ENCODE results near the gene WASF2. TPM values are rescaled to one million over a fixed set of nuclear protein-coding genes. Genes with fewer than 3 reads are reported as not detected.

The WASF2 gene
- total RNA-seq, 2 experiments from 2014 or later: 119 to 121 TPM

DNA sequence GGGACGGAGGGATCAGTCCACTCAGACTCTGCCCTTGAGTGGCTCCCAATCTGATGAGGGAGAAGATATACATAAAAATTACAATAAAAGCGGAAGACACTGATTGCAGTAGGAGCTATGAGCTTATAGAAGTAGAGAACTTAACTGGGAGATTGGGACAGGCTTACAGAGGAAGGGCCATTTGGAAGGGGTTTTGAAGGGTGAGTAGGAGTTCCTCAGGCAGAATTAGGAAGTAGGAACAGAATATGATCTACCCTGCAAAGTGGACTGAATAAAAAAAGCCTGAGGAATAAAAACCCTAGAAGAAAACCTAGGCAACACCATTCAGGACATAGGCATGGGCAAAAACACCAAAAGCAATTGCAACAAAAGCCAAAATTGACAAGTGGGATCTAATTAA lies 9.2 kb upstream of the WASF2 start:
- intact Hi-C loops (cut with DNase I, micrococcal nuclease): no loop called here
- H3K36me3 Mint-ChIP-seq (ENCODE audit: low read depth): no peaks in the 10 kb centered on the region

DNA sequence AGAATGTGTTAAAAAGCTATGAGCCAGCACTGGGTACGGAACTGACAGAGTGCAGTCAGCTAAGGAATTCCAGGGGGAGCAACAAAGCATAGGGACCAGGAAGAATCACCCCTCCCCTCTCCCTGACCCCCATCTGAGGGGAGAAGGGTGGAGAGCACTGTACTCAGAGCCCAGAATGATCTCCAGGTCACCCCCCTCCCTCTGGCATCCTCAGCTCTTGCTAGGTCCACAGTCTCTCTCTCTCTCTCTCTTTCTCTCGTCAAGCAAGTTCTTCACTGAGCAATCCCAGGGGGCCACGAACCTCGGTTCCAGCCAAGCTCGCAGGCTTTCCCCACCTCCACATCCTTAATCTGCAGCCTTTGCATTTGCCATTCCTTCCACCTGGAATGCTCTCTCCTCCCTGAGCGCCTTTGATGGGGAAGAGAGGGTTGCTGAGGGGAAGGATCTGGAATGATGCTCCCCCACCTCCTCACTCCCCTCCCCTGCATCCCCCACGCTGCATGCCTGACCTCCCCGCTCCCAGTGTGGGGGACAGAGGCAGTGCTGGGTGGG lies 6.7 kb upstream of the WASF2 start:
- intact Hi-C loops (cut with DNase I, micrococcal nuclease): no loop called here
- ChIA-PET POLR2A (no interaction called here), CTCF (interaction anchor here (0.7 kb wide), 1 partner anchor 26 kb away, joined by 3 read pairs; no protein-coding TSS in a partner anchor)
- no peak overlapping the region for H3K27ac ChIP-seq (ENCODE audit: low read depth in 1 of 2, low read length in 2 of 2)
- H3K4me3 ChIP-seq (ENCODE audit: low read length): no peak overlapping the region
- H3K4me1 ChIP-seq (ENCODE audit: insufficient read depth, low read length): no peaks in the 10 kb centered on the region
- H3K27me3 ChIP-seq (ENCODE audit: control insufficient read depth in 1 of 2, insufficient read depth in 2 of 2, low read length in 2 of 2): no peaks in the 10 kb centered on the region
- DNase-seq (no peak), ATAC-seq (ENCODE audit: poor library complexity) (no peak)
- Mint-ChIP-seq H3K4me3 (no peak overlapping the region), H3K27me3 (no peaks in the 10 kb centered on the region), H3K27ac (no peak overlapping the region), H3K9me3 (no peaks in the 10 kb centered on the region), H3K36me3 (ENCODE audit: low read depth) (no peaks in the 10 kb centered on the region), H3K4me1 (ENCODE audit: low read depth) (no peaks in the 10 kb centered on the region)
- H3K9me3 ChIP-seq (ENCODE audit: control insufficient read depth in 1 of 2, insufficient read depth in 1 of 2, low read length in 2 of 2): no peaks in the 10 kb centered on the region
- H3K36me3 ChIP-seq (ENCODE audit: insufficient read depth, low read length): no peaks in the 10 kb centered on the region
- TF ChIP-seq, protein P1, sequence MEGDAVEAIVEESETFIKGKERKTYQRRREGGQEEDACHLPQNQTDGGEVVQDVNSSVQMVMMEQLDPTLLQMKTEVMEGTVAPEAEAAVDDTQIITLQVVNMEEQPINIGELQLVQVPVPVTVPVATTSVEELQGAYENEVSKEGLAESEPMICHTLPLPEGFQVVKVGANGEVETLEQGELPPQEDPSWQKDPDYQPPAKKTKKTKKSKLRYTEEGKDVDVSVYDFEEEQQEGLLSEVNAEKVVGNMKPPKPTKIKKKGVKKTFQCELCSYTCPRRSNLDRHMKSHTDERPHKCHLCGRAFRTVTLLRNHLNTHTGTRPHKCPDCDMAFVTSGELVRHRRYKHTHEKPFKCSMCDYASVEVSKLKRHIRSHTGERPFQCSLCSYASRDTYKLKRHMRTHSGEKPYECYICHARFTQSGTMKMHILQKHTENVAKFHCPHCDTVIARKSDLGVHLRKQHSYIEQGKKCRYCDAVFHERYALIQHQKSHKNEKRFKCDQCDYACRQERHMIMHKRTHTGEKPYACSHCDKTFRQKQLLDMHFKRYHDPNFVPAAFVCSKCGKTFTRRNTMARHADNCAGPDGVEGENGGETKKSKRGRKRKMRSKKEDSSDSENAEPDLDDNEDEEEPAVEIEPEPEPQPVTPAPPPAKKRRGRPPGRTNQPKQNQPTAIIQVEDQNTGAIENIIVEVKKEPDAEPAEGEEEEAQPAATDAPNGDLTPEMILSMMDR (IDR thresholded peaks at IDR 0.05): no peak

More for the DNA sequence above, 9.2 kb upstream of the WASF2 start:
- DNase-seq (no peak), ATAC-seq (ENCODE audit: poor library complexity) (no peak)
- CTCF ChIA-PET: interaction anchor here (1.2 kb wide), 1 partner anchor 74 kb away, joined by 3 read pairs; no protein-coding TSS in a partner anchor
- no peak overlapping the region for H3K4me3 Mint-ChIP-seq
- no peaks in the 10 kb centered on the region for H3K27me3 ChIP-seq (ENCODE audit: control insufficient read depth in 1 of 2, insufficient read depth in 2 of 2, low read length in 2 of 2)
- H3K27ac Mint-ChIP-seq: no peak overlapping the region
- H3K4me1 ChIP-seq (ENCODE audit: insufficient read depth, low read length): no peaks in the 10 kb centered on the region
- no peaks in the 10 kb centered on the region for H3K27me3 Mint-ChIP-seq
- no peak overlapping the region for H3K27ac ChIP-seq (ENCODE audit: low read depth in 1 of 2, low read length in 2 of 2)
- POLR2A ChIA-PET: interaction anchor here (0.7 kb wide), 1 partner anchor 9 kb away, joined by 5 read pairs; the partner anchor contains the start of gene WASF2
- no peaks in the 10 kb centered on the region for H3K9me3 ChIP-seq (ENCODE audit: control insufficient read depth in 1 of 2, insufficient read depth in 1 of 2, low read length in 2 of 2)
- H3K9me3 Mint-ChIP-seq: no peaks in the 10 kb centered on the region
- TF ChIP-seq, protein P1 (IDR thresholded peaks at IDR 0.05): no peak
- no peak overlapping the region for H3K4me3 ChIP-seq (ENCODE audit: low read length)
- no peaks in the 10 kb centered on the region for H3K36me3 ChIP-seq (ENCODE audit: insufficient read depth, low read length)
- no peaks in the 10 kb centered on the region for H3K4me1 Mint-ChIP-seq (ENCODE audit: low read depth)

DNA sequence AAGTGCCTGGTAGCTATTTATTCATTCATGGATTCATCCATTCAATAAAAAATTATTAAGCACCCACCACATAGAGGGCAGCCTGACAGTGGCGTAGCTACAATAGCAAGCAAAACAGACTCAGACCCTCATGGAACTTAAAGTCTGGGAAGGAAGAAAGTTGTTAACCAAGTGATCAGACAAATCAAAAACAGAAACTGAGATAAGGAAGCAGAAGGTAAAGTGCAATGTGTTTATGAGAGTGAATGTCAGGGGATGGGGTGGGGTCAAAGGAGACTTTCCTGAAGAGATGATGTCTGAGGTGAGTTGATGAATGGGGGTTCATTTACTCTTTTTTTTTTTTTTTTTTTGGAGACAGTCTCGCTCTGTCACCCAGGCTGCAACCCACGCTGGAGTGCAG lies 2.8 kb upstream of the WASF2 start:
- Histone ChIP-seq H3K9me3 (ENCODE audit: control insufficient read depth in 1 of 2, insufficient read depth in 1 of 2, low read length in 2 of 2) (no peaks in the 10 kb centered on the region), H3K4me1 (ENCODE audit: insufficient read depth, low read length) (peaks cover 23% of the 10 kb centered on the region), H3K27me3 (ENCODE audit: control insufficient read depth in 1 of 2, insufficient read depth in 2 of 2, low read length in 2 of 2) (no peaks in the 10 kb centered on the region), H3K4me3 (ENCODE audit: low read length) (no peak overlapping the region), H3K27ac (ENCODE audit: low read depth in 1 of 2, low read length in 2 of 2) (no peak overlapping the region), H3K36me3 (ENCODE audit: insufficient read depth, low read length) (no peaks in the 10 kb centered on the region)
- Mint-ChIP-seq H3K4me1 (ENCODE audit: low read depth) (peaks cover 27% of the 10 kb centered on the region), H3K9me3 (no peaks in the 10 kb centered on the region), H3K27ac (no peak overlapping the region), H3K36me3 (ENCODE audit: low read depth) (peaks cover 25% of the 10 kb centered on the region), H3K27me3 (no peaks in the 10 kb centered on the region), H3K4me3 (no peak overlapping the region)
- no peak for DNase-seq
- ChIA-PET CTCF (interaction anchor here (1.4 kb wide), 1 partner anchor 97 kb away, joined by 7 read pairs; no protein-coding TSS in a partner anchor), POLR2A (no interaction called here)
- ATAC-seq (ENCODE audit: poor library complexity): no peak
- intact Hi-C loops (cut with DNase I, micrococcal nuclease): loop anchor here in 1 of 2 experiments (5.0 kb wide), 3 partner anchors 35 to 75 kb away; no protein-coding TSS in a partner anchor
- TF ChIP-seq, protein P1 (IDR thresholded peaks at IDR 0.05): no peak

All from CD4-positive, alpha-beta T cell (primary cell).